Natural killer cell (primary cell): ENCODE data around the gene ATP6V0B. TPM values are rescaled to one million over a fixed set of nuclear protein-coding genes. Genes with fewer than 3 reads are reported as not detected.

Experiments
- ATAC-seq, 3 donors: fragments of 150-1000 bp in 2 of 3; fragments of 200-7000 bp in 1 of 3; cut with Tn5 transposase; 1 replicate in 1 of 3; 2 replicates in 2 of 3; pipeline ENCODE4 v1.10.0; 2021; ENCODE audit warnings: mild to moderate bottlenecking in 2 of 3, moderate library complexity in 2 of 3
- DNase-seq, 2 donors: peaks; one replicate each; pipeline versions ENCODE4 v3.0.0 to v3.0.0-alpha.2; 2013 to 2021; ENCODE audit warnings: mixed read lengths in 1 of 2
- H3K27ac ChIP-seq: one replicate; pipeline ENCODE4 v1.5.1; 2013; ENCODE audit warnings: mild to moderate bottlenecking, low read length
- H3K27me3 ChIP-seq: one replicate; pipeline ENCODE4 v1.6.1; 2013; ENCODE audit warnings: low read length; ENCODE audit not compliant: control insufficient read depth, insufficient read depth
- H3K36me3 ChIP-seq: one replicate; pipeline ENCODE4 v1.6.1; 2013; ENCODE audit warnings: low read length; ENCODE audit not compliant: control insufficient read depth, insufficient read depth
- H3K4me1 ChIP-seq: one replicate; pipeline ENCODE4 v1.6.1; 2013; ENCODE audit warnings: low read length; ENCODE audit not compliant: control insufficient read depth, insufficient read depth
- H3K4me3 ChIP-seq: one replicate; pipeline ENCODE4 v1.5.1; 2013; ENCODE audit warnings: low read length
- H3K9me3 ChIP-seq: one replicate; pipeline ENCODE4 v1.6.1; 2013; ENCODE audit warnings: low read length; ENCODE audit not compliant: control insufficient read depth, insufficient read depth
- H3K27ac Mint-ChIP-seq, 2 donors: one replicate each; pipeline ENCODE4 v1.8.0; 2022; ENCODE audit warnings: mild to moderate bottlenecking in 2 of 2, mixed read lengths in 2 of 2, moderate library complexity in 1 of 2
- H3K27me3 Mint-ChIP-seq, 2 donors: one replicate each; pipeline ENCODE4 v1.8.0; 2022; ENCODE audit warnings: low read depth in 2 of 2, mixed read lengths in 2 of 2
- H3K36me3 Mint-ChIP-seq: one replicate; pipeline ENCODE4 v1.8.0; 2022; ENCODE audit warnings: mixed read lengths
- H3K4me1 Mint-ChIP-seq, 2 donors: one replicate each; pipeline ENCODE4 v1.8.0; 2022; ENCODE audit warnings: mixed read lengths in 2 of 2
- H3K4me3 Mint-ChIP-seq: one replicate; pipeline ENCODE4 v1.8.0; 2022; ENCODE audit warnings: mild to moderate bottlenecking, moderate library complexity, mixed read lengths
- H3K9me3 Mint-ChIP-seq, 2 donors: one replicate each; pipeline ENCODE4 v1.8.0; 2022; ENCODE audit warnings: mixed read lengths in 2 of 2
- WGBS: methylation state at CpG from one replicate; pipeline ENCODE4 v1.1.7; 2013; ENCODE audit warnings: missing lambda C conversion rate; ENCODE audit not compliant: insufficient coverage; 5-methylcytosine and 5-hydroxymethylcytosine counted together
- intact Hi-C: fragments of 100-400 bp; cut with micrococcal nuclease; formaldehyde crosslinking; loops from one replicate; pipeline ENCODE4 v1.14.2; 2022
- total RNA-seq, 4 donors: library from RNA; stranded (reverse); fragments of 120-200 nt in 1 of 4; gene quantifications; one replicate each; pipeline versions ENCODE4 v1.2.3 to v1.2.4, GENCODE V29; 2013 to 2022
- TF ChIP-seq, protein P1 (sequence below): fragments of 200-600 bp; IDR thresholded peaks from one replicate; pipeline ENCODE4 v1.8.0; 2022; ENCODE audit warnings: antibody characterized with exemption

ATP6V0B gene
- total RNA-seq, 3 donors from 2014 or later (not counting 1 experiment from before 2014, with no cell fraction given) = 76.3 to 115 (median 113) TPM

DNA sequence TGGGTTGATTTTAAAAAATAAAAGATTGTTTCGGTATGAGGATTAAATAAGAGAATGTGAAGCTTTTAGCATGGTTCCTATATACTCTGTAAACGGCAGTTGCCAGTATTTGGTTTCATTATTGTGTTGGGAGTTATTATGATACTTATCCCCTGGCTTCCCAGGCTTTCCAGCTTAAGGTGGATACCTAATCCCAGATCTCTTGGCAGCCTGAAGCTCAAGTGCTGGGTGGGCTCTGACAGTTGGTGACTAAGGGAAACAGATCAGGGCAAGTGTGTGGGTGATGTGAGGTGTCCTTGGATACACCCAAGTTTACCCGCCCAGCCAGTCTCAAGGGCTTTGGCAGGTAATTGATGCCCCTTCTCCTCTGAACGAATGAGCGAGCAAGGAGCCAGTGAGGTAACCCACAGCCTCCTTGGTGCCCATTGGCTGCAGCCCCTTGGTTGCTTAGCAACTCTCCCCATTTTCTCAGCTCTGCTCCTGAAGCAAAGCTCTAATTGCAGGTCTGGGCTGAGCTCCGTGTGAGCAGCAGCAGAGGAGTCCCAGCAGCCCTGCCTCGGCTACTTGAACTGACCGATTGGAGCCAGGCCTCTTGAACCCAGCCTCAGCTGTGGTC, 21.9 kb upstream of the ATP6V0B start:
- H3K27me3 Mint-ChIP-seq = no peaks in the 10 kb centered on the region
- ATAC-seq = no peak
- H3K4me1 Mint-ChIP-seq = peaks cover 16 to 35% of the 10 kb centered on the region in 2 donors
- no peaks in the 10 kb centered on the region for H3K36me3 Mint-ChIP-seq
- Histone ChIP-seq H3K4me1 (peaks cover 12% of the 10 kb centered on the region), H3K36me3 (peaks cover 16% of the 10 kb centered on the region), H3K9me3 (no peaks in the 10 kb centered on the region), H3K27me3 (no peaks in the 10 kb centered on the region), H3K27ac (no peak overlapping the region), H3K4me3 (no peak overlapping the region)
- H3K9me3 Mint-ChIP-seq = no peaks in the 10 kb centered on the region
- no peak for DNase-seq
- WGBS = 95% methylated on average over 8 of the region's 8 CpGs
- no peak overlapping the region for H3K4me3 Mint-ChIP-seq
- intact Hi-C loops = no loop called here
- H3K27ac Mint-ChIP-seq = no peak overlapping the region
- TF ChIP-seq, protein P1, sequence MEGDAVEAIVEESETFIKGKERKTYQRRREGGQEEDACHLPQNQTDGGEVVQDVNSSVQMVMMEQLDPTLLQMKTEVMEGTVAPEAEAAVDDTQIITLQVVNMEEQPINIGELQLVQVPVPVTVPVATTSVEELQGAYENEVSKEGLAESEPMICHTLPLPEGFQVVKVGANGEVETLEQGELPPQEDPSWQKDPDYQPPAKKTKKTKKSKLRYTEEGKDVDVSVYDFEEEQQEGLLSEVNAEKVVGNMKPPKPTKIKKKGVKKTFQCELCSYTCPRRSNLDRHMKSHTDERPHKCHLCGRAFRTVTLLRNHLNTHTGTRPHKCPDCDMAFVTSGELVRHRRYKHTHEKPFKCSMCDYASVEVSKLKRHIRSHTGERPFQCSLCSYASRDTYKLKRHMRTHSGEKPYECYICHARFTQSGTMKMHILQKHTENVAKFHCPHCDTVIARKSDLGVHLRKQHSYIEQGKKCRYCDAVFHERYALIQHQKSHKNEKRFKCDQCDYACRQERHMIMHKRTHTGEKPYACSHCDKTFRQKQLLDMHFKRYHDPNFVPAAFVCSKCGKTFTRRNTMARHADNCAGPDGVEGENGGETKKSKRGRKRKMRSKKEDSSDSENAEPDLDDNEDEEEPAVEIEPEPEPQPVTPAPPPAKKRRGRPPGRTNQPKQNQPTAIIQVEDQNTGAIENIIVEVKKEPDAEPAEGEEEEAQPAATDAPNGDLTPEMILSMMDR = no peak

DNA sequence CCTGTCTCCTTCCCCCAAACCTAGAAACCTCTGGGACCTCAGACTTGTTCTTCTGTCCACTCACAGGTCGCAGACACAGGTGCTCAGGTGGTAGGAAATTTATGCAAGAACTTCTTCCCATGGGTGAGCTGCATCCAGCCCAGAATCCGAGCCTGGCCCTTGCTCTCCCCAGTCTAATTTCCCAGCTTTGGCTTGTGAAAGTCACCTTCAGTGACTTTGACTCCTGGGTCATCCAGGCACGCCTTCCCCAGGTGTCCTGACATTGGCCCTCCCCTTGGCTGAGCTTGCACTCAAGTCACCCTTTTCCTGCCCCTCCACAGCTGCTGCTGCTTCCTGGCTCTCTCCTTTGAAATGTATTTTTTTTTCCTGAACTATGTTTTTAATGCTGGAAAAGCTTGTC, 21.4 kb upstream of the ATP6V0B start:
- H3K27ac Mint-ChIP-seq = no peak overlapping the region
- ATAC-seq (no peak), DNase-seq (no peak)
- intact Hi-C loops = no loop called here
- H3K27ac ChIP-seq = no peak overlapping the region
- H3K4me3 Mint-ChIP-seq = no peak overlapping the region
- no peaks in the 10 kb centered on the region for H3K9me3 Mint-ChIP-seq
- H3K4me3 ChIP-seq = no peak overlapping the region
- no peaks in the 10 kb centered on the region for H3K9me3 ChIP-seq
- WGBS = 88% methylated on average over 3 of the region's 3 CpGs
- peaks cover 13 to 30% of the 10 kb centered on the region in 2 donors for H3K4me1 Mint-ChIP-seq
- peaks cover 7% of the 10 kb centered on the region for H3K4me1 ChIP-seq
- H3K27me3 ChIP-seq = no peaks in the 10 kb centered on the region
- TF ChIP-seq, protein P1 = no peak
- H3K36me3 ChIP-seq = peaks cover 18% of the 10 kb centered on the region
- H3K27me3 Mint-ChIP-seq = no peaks in the 10 kb centered on the region
- no peaks in the 10 kb centered on the region for H3K36me3 Mint-ChIP-seq

DNA sequence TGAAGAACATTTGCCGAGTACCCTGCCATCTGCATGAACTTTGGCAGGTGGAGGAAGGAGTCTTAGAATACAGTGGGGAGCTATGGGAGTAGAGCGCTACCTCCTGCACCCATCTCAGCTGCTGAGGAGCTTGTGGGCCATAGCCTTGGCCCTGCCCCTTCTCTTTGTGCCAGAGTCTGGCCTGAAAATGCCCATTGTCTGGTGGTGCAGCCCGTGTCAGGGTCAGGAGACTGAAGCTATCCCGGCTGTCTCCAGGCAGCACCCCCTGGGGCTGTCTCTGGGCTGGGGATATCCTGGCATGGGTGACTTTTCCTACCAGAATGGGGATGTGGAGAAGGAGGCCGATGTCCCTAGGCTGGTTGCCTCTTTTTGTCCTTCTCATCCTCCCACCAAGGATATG, 20.7 kb upstream of the ATP6V0B start:
- H3K4me3 Mint-ChIP-seq = no peak overlapping the region
- TF ChIP-seq, protein P1 = no peak
- H3K27me3 ChIP-seq = no peaks in the 10 kb centered on the region
- no peaks in the 10 kb centered on the region for H3K9me3 Mint-ChIP-seq
- intact Hi-C loops = no loop called here
- H3K4me3 ChIP-seq = no peak overlapping the region
- no peaks in the 10 kb centered on the region for H3K27me3 Mint-ChIP-seq
- DNase-seq (no peak), ATAC-seq (no peak)
- peaks cover 11 to 24% of the 10 kb centered on the region in 2 donors for H3K4me1 Mint-ChIP-seq
- H3K36me3 ChIP-seq = peaks cover 21% of the 10 kb centered on the region
- no peaks in the 10 kb centered on the region for H3K9me3 ChIP-seq
- no peaks in the 10 kb centered on the region for H3K4me1 ChIP-seq
- no peak overlapping the region for H3K27ac Mint-ChIP-seq
- H3K36me3 Mint-ChIP-seq = no peaks in the 10 kb centered on the region
- 97% methylated on average over 5 of the region's 5 CpGs for WGBS
- no peak overlapping the region for H3K27ac ChIP-seq

DNA sequence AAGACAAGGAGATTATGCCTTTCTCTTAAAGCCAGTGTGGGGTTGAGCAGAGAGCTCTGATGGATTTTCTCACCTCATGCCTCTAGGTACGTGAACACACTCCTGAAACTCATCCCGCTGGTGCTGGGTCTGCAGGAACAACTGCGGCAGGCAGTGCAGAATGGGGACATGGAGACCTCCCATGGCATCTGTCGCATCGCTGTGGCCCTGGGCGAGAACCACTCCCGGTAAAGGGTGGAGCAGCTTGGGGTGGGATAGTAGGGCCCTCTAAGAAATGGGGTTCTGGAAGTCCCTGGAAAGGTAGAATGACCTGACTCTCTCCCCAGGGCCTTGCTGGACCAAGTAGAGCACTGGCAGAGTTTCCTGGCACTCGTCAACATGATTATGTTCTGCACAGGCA, 18.5 kb upstream of the ATP6V0B start:
- no peak overlapping the region for H3K4me3 ChIP-seq
- H3K36me3 ChIP-seq = peaks cover 29% of the 10 kb centered on the region
- no peak overlapping the region for H3K27ac ChIP-seq
- TF ChIP-seq, protein P1 = no peak
- no peak overlapping the region for H3K27ac Mint-ChIP-seq
- intact Hi-C loops = no loop called here
- no peaks in the 10 kb centered on the region for H3K4me1 ChIP-seq
- no peaks in the 10 kb centered on the region for H3K27me3 ChIP-seq
- no peaks in the 10 kb centered on the region for H3K9me3 ChIP-seq
- peaks cover 2 to 10% of the 10 kb centered on the region in 2 donors for H3K4me1 Mint-ChIP-seq
- 96% methylated on average over 8 of the region's 8 CpGs for WGBS
- no peak overlapping the region for H3K4me3 Mint-ChIP-seq
- DNase-seq = no peak
- ATAC-seq = no peak
- H3K27me3 Mint-ChIP-seq = no peaks in the 10 kb centered on the region
- no peaks in the 10 kb centered on the region for H3K9me3 Mint-ChIP-seq
- H3K36me3 Mint-ChIP-seq = no peaks in the 10 kb centered on the region
